Suppressor macrophage treated with lipopolysaccharide for 4 hours (primary cell): ENCODE data around the gene STAT4.

Experiments used
- DNase-seq: peaks from one replicate; pipeline ENCODE4 v3.0.0-alpha.2; 2020

Gene STAT4, protein sequence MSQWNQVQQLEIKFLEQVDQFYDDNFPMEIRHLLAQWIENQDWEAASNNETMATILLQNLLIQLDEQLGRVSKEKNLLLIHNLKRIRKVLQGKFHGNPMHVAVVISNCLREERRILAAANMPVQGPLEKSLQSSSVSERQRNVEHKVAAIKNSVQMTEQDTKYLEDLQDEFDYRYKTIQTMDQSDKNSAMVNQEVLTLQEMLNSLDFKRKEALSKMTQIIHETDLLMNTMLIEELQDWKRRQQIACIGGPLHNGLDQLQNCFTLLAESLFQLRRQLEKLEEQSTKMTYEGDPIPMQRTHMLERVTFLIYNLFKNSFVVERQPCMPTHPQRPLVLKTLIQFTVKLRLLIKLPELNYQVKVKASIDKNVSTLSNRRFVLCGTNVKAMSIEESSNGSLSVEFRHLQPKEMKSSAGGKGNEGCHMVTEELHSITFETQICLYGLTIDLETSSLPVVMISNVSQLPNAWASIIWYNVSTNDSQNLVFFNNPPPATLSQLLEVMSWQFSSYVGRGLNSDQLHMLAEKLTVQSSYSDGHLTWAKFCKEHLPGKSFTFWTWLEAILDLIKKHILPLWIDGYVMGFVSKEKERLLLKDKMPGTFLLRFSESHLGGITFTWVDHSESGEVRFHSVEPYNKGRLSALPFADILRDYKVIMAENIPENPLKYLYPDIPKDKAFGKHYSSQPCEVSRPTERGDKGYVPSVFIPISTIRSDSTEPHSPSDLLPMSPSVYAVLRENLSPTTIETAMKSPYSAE

DNA sequence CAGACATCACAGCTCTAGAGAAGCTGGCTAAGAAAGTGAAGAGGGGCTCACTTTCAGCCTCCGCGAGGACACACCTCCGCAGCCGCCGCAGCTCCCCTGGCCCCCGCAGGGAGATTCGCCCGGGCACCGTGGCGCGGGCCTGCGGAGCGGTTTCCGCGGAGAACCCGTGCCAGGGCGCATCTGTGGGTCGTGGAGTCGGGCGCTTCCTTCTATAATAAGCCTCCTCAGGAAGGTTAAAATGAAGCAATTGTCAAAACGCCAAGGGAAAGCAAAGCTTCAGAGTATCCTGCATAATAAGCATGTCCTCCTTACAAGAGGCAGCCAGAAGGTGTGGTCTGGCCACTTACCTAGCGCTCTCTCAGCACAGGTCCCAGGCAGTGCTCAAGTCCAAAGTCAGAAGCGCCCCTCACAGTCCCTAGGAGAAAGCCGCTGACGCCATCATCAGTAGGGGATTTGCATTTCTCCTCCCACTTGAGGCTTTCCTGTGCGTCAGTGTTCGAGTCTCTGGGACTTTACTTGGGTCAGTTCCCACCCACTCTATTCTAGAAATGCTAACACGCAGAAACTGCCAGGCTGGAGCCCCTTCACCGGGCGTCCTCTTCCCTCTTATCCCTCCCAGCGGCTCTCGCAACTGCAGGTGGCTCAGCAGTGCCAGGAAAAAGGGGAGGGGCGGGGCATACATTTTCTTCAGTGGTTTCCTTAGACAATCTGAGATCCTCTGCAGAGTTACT is at the start of gene STAT4:
Gene STAT4, minus strand, starts transcription at position 395 of the 731 bp plus-strand sequence. CDS start 2,791 bp downstream, outside the sequence.
- DNase-seq: peak; percentile 97

DNA sequence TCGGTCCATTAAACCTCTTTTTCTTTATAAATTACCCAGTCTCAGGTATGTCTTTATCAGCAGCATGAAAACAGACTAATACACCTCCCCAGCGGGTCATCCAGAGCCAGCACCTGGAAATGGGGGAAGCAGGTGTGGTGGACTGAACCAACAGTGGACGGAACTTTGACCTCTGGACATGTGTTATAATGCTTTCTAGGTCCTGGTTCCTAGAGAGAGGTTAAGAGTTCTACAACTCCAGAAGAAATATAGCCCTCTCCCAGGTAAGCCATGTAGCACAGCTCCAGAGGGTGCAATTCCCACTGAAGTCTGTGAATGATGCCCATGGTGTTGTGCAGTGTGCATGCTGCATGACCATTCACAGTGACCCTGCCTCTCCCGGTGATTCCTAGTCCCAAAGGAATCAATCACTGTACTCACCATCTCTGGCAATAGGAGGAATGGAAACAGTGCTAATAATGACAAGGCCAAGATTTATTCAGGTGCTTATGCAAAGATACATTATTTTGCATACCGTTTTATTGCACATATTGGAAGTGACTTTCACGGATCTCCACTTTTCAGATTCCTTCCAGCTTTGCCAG is 49.2 kb upstream of the STAT4 start:
- no peak for DNase-seq

DNA sequence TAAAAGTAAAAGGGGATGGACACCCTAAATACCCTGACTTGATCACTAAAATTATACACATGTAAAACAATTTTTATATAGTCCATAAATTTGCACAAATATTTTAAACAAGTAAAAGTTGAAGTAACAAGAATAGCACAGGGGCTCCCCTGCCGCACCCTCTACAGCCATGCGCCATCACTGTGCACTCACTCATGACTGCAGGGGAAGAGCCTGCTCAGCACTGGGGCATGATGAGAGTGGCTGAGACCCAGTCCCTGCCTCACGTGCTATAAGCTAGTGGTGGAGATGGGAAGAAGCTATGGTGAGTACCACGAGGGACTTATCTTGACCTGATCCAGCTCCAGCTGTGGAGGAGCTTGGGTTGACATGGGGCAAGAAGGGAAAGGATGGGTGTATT is 47.5 kb upstream of the STAT4 start:
- no peak for DNase-seq

DNA sequence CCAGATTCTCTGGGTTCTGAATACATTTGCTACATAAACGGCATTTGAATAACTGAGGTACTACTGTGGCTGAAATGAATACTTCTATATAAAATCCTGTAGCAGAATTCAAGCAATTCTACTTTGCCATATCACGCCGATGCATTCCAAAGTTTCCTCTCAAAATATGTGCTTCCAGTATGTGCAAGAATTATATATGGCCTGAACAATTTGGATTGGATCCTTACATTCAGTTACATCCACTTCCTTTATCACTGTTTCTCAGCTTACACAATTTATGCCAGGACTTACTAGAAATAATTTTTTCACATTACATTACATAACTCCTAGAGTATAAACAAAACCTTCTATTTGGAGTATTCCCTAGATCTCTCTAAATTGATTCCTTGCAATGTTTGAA is 46.3 kb upstream of the STAT4 start:
- DNase-seq: no peak

DNA sequence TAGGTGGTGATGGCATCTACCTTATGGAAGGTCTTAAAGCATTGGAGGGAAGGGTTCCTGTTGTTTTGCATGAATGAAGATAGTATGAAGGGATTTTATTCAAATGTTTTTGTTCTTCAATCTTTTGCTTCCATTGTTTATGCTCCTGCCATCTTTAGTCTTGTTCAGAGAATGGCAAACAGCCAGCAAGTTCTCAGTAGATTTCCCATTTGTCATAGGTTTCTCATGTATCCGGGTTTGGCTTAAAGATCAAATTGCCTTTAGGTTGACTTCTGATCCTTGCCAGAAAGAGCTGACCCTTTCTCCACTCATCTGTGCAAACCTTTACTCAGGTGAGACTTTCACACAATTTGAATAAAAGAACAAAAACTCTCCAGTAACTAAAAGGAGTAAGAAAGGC is 44.2 kb upstream of the STAT4 start:
- DNase-seq: no peak

DNA sequence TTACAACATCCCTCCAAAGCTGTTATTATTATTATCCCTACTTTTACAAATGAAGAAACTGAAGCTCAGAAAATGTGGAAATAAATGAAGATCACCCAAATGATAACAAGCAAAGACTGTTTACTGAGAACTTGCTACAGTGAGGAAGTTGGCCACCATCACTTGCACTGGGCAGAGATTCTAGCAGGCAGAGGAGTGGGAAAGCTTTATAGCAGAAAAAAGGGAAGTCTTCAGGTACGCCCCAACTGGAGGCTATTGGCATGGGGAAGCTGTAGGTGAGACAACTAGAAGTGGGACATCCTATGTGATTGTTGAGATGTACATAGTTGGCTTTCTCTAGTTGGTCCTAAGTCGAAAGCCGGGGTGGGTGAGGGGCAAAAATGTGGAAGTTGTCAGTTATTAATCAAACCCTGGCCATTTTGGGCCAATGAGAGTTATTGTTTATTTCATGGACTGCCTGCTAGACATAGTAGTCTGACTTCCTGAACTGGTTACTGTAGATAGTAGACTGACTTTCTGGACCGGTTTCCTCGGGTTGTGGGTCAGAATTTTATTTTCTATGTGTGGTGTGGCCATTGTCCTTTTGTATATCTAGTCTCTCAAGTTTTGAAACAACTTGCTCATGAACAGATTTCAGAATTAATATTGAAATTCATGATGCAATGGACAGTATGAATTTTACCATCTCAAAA is 40.2 kb upstream of the STAT4 start:
- DNase-seq: no peak

DNA sequence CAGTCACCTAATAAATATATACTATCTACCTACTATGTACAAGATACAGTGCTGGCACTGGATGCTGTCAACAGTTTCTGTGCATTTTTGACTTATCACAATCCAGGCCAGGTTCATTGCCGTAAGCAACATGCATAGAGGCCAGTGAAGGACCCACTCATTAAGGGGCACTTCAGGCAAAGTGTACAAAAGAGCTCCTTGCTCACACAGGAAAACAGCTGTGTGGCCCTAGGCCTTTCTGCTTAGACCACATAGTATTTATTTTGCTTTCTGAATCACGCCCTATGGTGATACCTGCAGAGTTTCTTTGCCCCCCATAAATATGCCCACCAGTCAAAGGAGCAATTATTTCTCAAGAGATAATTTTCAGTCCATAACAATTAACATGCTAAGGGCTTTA is 39.6 kb upstream of the STAT4 start:
- DNase-seq: no peak

DNA sequence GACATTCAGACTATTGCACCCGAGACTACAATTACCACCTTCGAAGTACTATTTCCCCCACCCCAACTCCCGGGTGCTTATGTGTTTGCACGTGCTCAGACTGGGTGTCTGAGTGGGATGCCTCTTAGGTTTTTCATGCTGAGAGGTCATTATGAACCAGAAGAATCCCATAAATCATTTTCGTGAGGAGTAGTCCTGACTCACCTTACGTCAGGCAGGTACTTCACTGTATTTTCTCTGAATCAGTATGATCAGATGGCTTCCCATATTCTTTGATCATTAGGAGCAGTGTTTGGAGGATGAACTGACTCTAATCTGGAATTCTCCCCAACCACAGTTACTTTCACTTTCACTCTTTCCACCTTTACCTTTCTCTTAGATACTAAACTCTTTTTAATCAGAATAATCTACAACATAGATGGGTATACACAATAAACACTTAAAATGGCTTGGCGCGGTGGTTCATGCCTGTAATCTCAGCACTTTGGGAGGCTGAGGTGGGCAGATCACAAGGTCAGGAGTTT is 38.4 kb upstream of the STAT4 start:
- DNase-seq: no peak

DNA sequence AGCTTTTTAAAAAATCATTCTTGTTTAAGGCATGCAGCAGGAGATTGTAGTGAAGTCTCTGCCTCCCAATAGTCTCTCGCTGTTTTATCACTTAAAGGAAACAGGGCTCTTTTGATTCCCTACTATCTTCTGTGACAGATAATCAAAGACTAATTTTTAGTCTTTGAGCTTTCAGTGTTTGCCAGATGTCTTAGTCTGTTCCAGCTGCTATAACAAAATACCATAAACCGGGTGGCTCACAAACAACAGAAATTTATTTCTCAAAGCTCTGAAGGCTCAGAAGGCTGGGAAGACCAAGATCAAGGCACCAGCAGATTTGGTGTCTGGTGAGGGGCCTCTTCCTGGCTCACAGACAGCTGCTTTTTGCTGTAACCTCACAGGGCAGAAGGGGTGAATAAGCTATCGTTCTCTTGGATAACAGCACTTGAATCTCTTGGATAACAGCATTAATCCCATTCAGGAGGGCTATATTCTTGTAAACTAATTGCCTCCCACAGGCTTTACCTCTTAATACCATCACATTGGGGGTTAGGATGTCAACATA is 37.8 kb upstream of the STAT4 start:
- no peak for DNase-seq

DNA sequence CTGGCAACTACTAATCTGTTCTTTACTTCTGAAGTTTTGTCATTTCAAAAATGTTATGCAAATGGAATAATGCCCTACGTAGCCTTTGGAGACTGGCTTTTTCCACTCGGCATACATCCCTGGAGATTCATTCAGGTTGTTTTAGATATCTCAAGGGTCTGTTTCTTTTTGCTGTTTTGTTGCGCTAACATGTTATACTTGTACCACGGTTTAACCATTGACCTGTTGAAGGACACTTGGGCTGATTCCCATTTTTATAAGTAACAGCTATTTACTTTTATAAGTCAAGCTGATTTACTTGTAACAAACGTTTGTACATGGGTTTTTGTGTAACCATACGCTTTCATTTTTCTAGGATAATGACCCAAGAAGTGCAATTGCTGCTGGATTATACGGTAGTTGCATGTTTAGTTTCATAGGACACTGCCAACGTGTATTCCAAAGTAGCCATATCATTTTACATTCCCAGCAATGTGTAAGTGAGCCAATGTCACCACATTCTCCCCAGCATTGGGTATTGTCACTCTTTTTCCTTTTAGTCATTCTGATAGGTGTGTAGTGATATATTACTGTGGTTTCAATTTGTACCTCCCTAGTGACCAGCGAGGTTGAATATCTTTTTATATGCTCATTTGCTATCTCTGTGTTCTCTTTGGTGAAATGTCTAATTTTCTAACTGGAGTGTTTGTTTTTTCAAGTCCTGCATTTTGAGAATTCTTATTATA is 36.5 kb upstream of the STAT4 start:
- DNase-seq: no peak

DNA sequence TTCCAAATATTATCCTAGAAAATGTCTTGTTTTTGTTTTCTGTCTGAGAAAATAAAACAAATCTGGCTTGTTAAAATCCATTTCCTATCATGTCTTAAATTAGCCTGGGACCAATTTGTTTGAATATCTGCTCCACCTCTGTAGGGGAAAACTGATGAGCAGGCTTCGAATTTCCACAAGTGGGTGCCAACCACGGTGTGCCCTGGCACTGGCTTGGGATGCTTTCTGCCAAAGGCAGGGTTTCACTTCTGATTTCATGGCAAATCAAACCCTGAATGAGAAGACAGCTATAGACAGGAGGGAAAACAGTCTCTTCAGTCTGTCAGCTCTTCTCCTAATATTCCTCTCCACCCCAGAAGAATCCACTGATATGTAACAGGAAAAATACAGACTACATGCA is 33.7 kb upstream of the STAT4 start:
- no peak for DNase-seq

DNA sequence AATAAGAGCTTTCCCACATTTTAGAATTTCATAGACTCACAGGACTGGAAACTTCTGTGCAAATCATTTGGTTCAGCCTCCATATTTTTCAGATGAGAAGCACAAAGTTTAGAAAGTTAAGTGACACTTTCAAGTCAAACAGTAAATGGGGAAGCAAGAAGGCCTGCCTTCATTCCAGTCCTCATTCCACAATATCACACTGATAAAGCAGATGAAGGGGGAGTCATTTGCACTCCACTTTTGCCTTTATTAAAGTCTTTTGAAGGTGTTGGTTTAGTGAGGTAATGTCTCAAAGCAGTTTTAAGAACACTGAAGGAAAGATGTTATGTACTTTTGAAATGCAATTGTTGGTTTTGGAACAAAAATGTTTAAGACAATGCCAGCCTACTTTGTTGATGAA is 32.7 kb upstream of the STAT4 start:
- no peak for DNase-seq

DNA sequence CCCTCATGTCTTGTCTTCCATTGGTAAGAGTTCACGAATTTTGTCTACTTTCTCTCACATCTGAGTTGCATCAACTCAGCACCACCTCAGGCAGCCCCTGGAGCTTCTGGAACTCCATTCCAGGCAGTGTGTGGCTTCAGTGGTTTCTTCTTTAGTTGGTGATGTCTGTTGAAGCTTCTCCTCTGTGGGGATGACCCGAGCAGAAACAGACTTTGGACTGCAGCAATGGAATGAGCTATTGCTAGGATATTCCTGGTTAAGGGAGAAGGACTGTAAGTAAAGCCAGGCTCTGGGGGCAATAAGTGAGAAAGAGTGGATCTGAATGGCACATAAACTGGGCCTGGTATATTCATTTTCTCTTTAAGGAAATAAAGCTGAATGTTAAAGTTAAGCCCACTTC is 32.3 kb upstream of the STAT4 start:
- no peak for DNase-seq

DNA sequence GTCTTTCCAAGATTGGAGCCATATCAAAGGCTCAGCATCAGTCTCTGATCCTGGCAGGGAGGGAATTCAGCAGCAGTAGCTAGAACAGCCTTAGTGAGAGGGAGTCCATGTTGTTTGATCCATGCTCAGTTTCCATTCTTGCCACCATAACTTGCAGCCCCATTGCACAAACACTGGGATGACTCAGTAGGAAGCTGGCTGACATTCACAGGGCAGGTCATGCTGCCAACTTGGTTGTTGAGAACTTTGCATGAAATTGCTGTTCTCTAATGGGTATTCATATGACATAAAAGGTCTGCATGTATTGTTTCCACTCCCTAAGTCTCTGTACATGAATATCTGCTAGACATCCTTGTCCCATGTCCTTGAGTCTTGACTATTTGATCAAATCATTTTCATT is 29.9 kb upstream of the STAT4 start:
- peak; percentile 69 for DNase-seq

DNA sequence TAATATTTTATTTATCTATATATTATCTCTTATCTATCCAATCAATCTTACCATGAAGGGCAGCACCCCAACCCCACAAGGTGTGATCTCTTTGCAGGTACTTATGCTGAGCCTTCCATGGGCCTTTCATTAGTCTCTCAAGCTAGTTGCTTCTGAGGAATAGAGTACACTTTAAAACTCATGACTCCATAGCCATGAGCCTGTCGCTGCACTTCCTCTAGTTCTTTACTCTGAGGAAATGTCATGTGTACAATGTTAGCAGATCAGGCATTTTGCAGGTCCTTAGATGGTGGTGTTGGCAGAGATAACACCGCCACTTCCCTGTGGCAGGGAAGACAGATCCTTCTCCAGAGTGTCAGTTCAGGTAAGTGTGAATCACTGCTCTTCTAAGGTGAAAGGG is 29.5 kb upstream of the STAT4 start:
- DNase-seq: peak; percentile 58

DNA sequence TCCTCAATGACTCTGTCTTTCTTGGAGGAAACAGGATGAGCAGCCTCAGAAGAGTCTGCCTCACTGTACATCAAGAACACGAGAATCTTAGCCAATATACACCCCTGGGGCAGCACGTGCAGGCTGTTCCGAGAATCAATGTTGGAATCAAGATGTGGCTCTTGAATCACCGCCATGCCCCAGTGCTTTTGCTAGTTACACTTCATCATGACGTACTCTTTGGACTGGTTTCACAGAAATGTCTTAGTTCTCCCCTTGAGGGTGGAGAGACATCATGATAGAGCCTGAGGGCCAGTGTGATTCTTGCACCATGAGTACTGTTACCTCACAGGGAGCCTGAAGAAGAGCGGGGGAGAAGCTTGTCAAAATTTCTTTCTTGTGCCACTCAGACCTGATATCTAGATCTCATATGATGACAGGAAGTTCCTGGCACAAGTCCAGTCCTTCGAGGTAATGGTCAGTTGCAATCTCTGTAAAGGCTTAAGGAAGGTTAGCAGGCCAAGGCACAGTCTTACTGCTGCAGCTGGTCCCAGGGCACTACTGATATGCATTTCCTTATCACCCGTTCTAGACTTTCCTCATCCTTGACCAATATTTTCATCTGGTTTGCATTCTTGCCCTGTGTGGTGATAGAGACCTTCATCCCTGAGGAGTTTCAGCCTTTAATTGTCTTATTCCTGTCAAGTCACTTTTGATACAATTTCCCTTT is 28.2 kb upstream of the STAT4 start:
- DNase-seq: no peak

DNA sequence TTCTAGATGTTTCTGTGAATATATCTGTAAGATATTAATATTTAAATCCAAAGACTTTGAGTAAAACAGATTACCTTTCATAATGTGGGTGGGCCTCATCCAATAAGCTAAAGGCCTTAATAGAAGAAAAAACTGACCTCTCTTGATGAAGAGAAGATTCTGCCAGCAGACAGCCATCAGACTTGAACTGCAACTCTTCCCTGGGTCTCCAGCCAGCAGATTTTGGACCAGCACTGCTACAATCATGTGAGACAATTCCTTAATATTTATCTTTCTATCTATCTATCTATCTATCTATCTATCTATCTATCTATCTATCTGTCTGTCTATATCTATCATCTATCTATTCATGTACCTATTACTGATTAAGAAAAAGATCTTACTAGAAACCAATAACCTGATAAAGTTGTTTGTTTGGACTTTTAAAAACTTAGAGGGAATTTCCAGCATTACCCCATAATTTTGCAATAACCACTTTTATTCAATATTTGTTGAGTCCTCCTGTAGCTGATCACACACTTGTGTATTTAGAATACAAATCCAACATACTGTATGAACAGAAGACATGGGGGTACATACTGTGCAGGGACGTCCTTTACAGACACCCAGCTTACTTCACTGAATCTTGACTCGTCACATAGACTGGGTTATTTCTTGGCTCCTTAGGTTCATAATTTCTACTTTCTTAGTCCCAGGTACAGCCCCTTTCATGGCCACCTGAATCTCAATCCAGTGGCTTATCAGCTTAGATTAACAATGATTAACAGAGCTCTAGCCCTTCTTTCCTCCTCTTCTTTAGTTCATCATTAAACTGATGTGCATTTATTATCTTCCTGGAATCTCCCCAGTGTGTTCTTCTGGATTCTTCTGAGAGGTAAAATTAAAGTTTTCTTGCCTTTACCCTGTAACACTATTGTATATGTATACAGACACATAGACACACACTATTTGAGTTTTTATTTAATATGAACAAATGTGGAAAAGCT is 27.2 kb upstream of the STAT4 start:
- no peak for DNase-seq

DNA sequence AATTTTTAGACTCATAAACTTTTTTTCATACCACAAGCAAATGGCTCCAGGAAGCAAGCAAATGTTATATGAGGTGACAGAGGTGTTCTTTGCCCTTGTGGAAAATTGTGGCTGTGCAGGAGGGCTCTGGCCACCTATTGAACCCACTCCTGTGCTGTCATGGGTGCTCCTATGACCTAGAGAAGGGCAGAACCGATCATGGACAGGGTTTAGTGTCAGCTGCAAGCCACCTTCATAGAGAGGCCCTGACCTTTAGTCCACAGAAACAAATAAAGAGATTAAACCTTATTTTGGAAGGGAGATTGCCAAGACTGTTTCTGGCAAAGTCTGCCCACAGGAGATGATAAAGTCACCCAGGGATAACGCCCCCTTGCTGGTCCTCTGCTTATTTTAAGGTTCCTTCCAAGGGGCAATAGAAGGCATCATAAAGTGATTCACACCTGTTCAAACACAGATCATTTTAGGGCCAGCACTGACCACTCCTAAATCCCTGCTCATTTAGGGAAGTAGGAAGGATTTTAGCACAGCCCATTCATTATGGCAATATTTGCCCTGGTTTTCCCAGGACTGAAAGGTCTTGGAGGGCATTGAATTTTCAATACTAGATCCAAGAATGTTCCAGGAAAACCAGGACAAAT is 26.1 kb upstream of the STAT4 start:
- DNase-seq: no peak

DNA sequence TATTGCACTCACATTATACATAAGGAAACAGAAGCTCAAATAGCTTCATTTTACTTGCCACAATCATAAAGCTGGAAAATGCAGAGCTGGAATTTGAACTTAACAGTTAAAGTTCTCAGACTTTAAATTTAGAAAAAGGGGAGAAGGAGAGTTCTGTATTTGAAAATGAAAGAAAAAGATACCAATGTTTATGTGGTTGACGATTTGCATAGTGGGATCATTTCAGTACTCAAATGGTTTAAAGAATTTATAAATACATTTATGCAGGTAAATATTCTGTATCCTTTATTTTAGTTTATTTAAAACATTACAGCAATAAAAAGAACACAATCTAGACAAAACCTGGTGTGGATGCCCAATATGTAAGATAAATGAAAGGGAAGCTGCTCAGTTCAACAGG is 25.5 kb upstream of the STAT4 start:
- no peak for DNase-seq
